GM12878 (cell line): Measurements from ENCODE around the gene H2BK1. TPM values are rescaled to one million over a fixed set of nuclear protein-coding genes. Genes with fewer than 3 reads are reported as not detected.

ENCODE experiments used
- ATAC-seq: fragments of 200-7000 bp; cut with Tn5 transposase; 3 replicates; pipeline ENCODE4 v1.9.1; 2020; ENCODE audit warnings: mild to moderate bottlenecking, moderate library complexity
- BruUV-seq: library from RNA; stranded (reverse); fragments of 400-500 nt; replicated peaks from 2 replicates; lab custom pipeline; 2021; lab: Mats Ljungman, UMichigan
- CTCF ChIA-PET: fragments of 300-600 bp; sonication (Branson Sonifier 250); formaldehyde crosslinking; extraction: SDS; loops from one replicate; lab custom pipeline; 2021; ENCODE audit warnings: inconsistent platforms; lab: Yijun Ruan, JAX
- POLR2A ChIA-PET: fragments of 350-600 bp; formaldehyde crosslinking; extraction: SDS; loops from one replicate; lab custom pipeline; 2021; ENCODE audit warnings: inconsistent platforms; lab: Charles Lee
- RAD21 ChIA-PET: fragments of 300-600 bp; sonication (Branson Sonifier 250); formaldehyde crosslinking; loops from one replicate; lab custom pipeline; 2023; ENCODE audit warnings: antibody characterized with exemption; ENCODE audit not compliant: unreplicated experiment; lab: Charles Lee
- SMC1A ChIA-PET: fragments of 300-600 bp; sonication (Branson Sonifier 250); formaldehyde crosslinking; loops from one replicate; lab custom pipeline; 2023; ENCODE audit not compliant: unreplicated experiment, uncharacterized antibody; lab: Charles Lee
- DNase-seq: peaks from one replicate; pipeline ENCODE4 v3.0.0-alpha.2; 2011; ENCODE audit warnings: low read depth, low spot score
- FAIRE-seq: peaks from 3 replicates; lab custom pipeline; 2011; peaks lifted over from hg19 to GRCh38; lab: Jason Lieb, UNC
- H2AFZ ChIP-seq: 2 replicates; pipeline ENCODE4 v1.6.0; 2011; ENCODE audit warnings: low read depth, low read length, control low read depth; ENCODE audit not compliant: control insufficient read depth
- H3K27ac ChIP-seq: 2 replicates; pipeline ENCODE4 v1.5.1; 2011; ENCODE audit warnings: control low read depth; ENCODE audit not compliant: control insufficient read depth, insufficient read depth
- H3K27me3 ChIP-seq, 2 experiments: replicated peaks in 1 of 2; 2 replicates each; pipeline versions ENCODE4 v1.6.0 to v1.6.1; 2011; ENCODE audit warnings: low read length in 1 of 2; ENCODE audit not compliant: control insufficient read depth in 2 of 2, insufficient read depth in 2 of 2
- H3K36me3 ChIP-seq, 2 experiments: 2 replicates each; pipeline ENCODE4 v1.5.1; 2011; ENCODE audit warnings: low read length in 1 of 2; ENCODE audit not compliant: control insufficient read depth in 2 of 2, insufficient read depth in 2 of 2
- H3K4me1 ChIP-seq: 2 replicates; pipeline ENCODE4 v1.6.1; 2011; ENCODE audit warnings: mild to moderate bottlenecking, low read length, moderate library complexity, mixed read lengths; ENCODE audit not compliant: control insufficient read depth, insufficient read depth
- H3K4me2 ChIP-seq: 2 replicates; pipeline ENCODE4 v1.6.0; 2011; ENCODE audit warnings: control low read depth; ENCODE audit not compliant: control insufficient read depth, insufficient read depth
- H3K4me3 ChIP-seq: fragments of 200-600 bp; sonication (generic); 2 replicates; pipeline ENCODE4 v1.5.1; 2016
- H3K79me2 ChIP-seq: 2 replicates; pipeline ENCODE4 v1.6.0; 2011; ENCODE audit warnings: low read length; ENCODE audit not compliant: control insufficient read depth, insufficient read depth
- H3K9ac ChIP-seq: 2 replicates; pipeline ENCODE4 v1.8.0; 2011; ENCODE audit warnings: low read length, control low read depth, mixed read lengths; ENCODE audit not compliant: control insufficient read depth, insufficient read depth
- H3K9me3 ChIP-seq: replicated peaks from 3 replicates; pipeline ENCODE4 v1.5.1; 2011; ENCODE audit warnings: mild to moderate bottlenecking, low read length; ENCODE audit not compliant: control insufficient read depth, insufficient read depth
- H4K20me1 ChIP-seq: 2 replicates; pipeline ENCODE4 v1.6.0; 2011; ENCODE audit not compliant: control insufficient read depth, insufficient read depth
- BCL3 ChIP-seq: IDR thresholded peaks from 2 replicates; pipeline ENCODE4 v1.6.1; 2011; ENCODE audit warnings: borderline replicate concordance, low read depth, mild to moderate bottlenecking, moderate library complexity, low read length; ENCODE audit not compliant: insufficient read depth, poor library complexity, severe bottlenecking
- CREM ChIP-seq: IDR thresholded peaks from 2 replicates; pipeline ENCODE4 v1.6.1; 2014; ENCODE audit warnings: antibody characterized with exemption, low read depth
- DPF2 ChIP-seq: fragments of 450-650 bp; IDR thresholded peaks from 2 replicates; pipeline ENCODE4 v1.6.1; 2017; ENCODE audit warnings: mild to moderate bottlenecking
- HDGF ChIP-seq: fragments of 450-650 bp; IDR thresholded peaks from 2 replicates; pipeline ENCODE4 v1.6.1; 2016; ENCODE audit warnings: antibody characterized with exemption
- MEF2B ChIP-seq: fragments of 450-650 bp; IDR thresholded peaks from 2 replicates; pipeline ENCODE4 v1.6.1; 2018; ENCODE audit warnings: mild to moderate bottlenecking, moderate library complexity; ENCODE audit not compliant: partially characterized antibody, poor library complexity, severe bottlenecking
- MXI1 ChIP-seq: fragments of 150-350 bp; IDR thresholded peaks from 2 replicates; pipeline ENCODE4 v1.6.1; 2011; ENCODE audit warnings: low read depth, mild to moderate bottlenecking, inconsistent platforms, low read length, improper control_type of control experiment
- POLR2A ChIP-seq: IDR thresholded peaks from 2 replicates; pipeline ENCODE4 v1.6.1; 2011; ENCODE audit warnings: low read depth, mild to moderate bottlenecking, low read length
- SMARCA5 ChIP-seq: fragments of 450-650 bp; IDR thresholded peaks from 2 replicates; pipeline ENCODE4 v1.6.1; 2017; ENCODE audit warnings: mild to moderate bottlenecking
- SMC3 ChIP-seq: IDR thresholded peaks from 2 replicates; pipeline ENCODE4 v1.6.1; 2011; ENCODE audit warnings: low read length, improper control_type of control experiment, borderline replicate concordance
- WRNIP1 ChIP-seq: IDR thresholded peaks from 2 replicates; pipeline ENCODE4 v1.6.1; 2011; ENCODE audit warnings: low read depth, low read length, improper control_type of control experiment, borderline replicate concordance
- YY1 ChIP-seq: IDR thresholded peaks from 2 replicates; pipeline ENCODE4 v1.6.1; 2011; ENCODE audit warnings: low read depth, mild to moderate bottlenecking, low read length
- ZBED1 ChIP-seq: IDR thresholded peaks from 2 replicates; pipeline ENCODE4 v1.6.1; 2016; ENCODE audit warnings: borderline replicate concordance
- ZNF274 ChIP-seq: IDR thresholded peaks from one replicate; pipeline ENCODE4 v1.8.0; 2011; ENCODE audit not compliant: insufficient read length, insufficient read depth
- ZSCAN29 ChIP-seq: fragments of 450-650 bp; IDR thresholded peaks from 2 replicates; pipeline ENCODE4 v1.6.1; 2017; ENCODE audit warnings: mild to moderate bottlenecking, moderate library complexity
- WGBS: methylation state at CpG from one replicate; pipeline ENCODE4 v1.1.6; 2016; ENCODE audit warnings: low lambda C conversion rate; ENCODE audit not compliant: insufficient replicate concordance, insufficient coverage; ENCODE audit errors: missing lambda C conversion rate; 5-methylcytosine and 5-hydroxymethylcytosine counted together
- in situ Hi-C: fragments of 300-500 bp; cut with MboI; formaldehyde crosslinking; loops from 9 replicates; pipeline ENCODE4 v1.14.3; 2018; ENCODE audit warnings: mixed read lengths
- intact Hi-C: fragments of 100-400 bp; cut with micrococcal nuclease; formaldehyde crosslinking; loops from one replicate; pipeline ENCODE4 v1.14.2; 2022; ENCODE audit not compliant: unreplicated experiment
- polyA plus RNA-seq, 11 experiments: library from polyadenylated mRNA; depleted of rRNA in 4 of 11; unstranded in 6 of 11; stranded (reverse) in 5 of 11; fragments of >200 nt; fragmentation: Nextera tagmentation in 4 of 11; fragmentation: Illumina TruSeq in 1 of 11; extraction: Ambion mirVana in 4 of 11; extraction: Trizol in 1 of 11; gene quantifications; 1 replicate in 1 of 11; 2 replicates in 10 of 11; pipeline versions ENCODE4 v1.2.1 to v1.2.3, GENCODE V29; 2011 to 2016; ENCODE audit warnings: inconsistent platforms in 2 of 11, missing spikeins in 2 of 11, low read depth in 1 of 11
- total RNA-seq, 4 experiments: library from RNA; depleted of rRNA in 3 of 4; stranded (reverse); fragments of >200 nt in 3 of 4; fragmentation: Illumina TruSeq in 1 of 4; extraction: Trizol in 1 of 4; gene quantifications; 2 replicates each; pipeline versions ENCODE4 v1.2.1 to v1.2.3, GENCODE V29; 2013 to 2021
- TF ChIP-seq, protein P1 (sequence below): fragments of 450-650 bp; IDR thresholded peaks from 2 replicates; pipeline ENCODE4 v1.6.1; 2017; ENCODE audit warnings: borderline replicate concordance

H2BK1 gene
- total and polyA plus RNA-seq, 10 of the 15 experiments (the other 5 are each of a cell fraction or from before 2014, with no cell fraction given) = 0.54 TPM; not detected in 9

DNA sequence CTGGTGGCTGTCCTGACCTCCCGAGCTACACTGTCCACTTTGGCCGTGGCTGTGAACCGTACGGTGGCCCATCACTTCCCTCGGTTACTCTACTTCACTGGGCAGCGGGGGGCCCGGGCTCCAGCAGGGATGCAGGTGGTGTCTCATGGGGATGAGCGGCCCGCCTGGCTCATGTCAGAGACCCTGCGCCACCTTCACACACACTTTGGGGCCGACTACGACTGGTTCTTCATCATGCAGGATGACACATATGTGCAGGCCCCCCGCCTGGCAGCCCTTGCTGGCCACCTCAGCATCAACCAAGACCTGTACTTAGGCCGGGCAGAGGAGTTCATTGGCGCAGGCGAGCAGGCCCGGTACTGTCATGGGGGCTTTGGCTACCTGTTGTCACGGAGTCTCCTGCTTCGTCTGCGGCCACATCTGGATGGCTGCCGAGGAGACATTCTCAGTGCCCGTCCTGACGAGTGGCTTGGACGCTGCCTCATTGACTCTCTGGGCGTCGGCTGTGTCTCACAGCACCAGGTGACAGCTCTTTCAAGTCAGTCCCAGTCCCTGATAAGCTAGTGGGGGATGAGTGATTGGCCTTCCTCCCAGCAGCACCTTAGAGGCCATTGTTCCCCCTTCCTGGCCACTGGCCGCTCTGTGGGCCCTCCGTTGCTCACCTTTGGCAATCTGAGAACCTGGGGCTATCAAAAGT, 25.0 kb upstream of the H2BK1 start:
- peaks cover 0 to 13% of the 10 kb centered on the region in 2 experiments; a peak in 3 of 4 replicates for H3K36me3 ChIP-seq
- no TSS peak for BruUV-seq
- CTCF ChIA-PET = interaction anchor here (4.8 kb wide), 1 partner anchor 8 kb away, joined by 52 read pairs; no protein-coding TSS in a partner anchor
- ATAC-seq = no peak
- FAIRE-seq = no peak
- H3K4me1 ChIP-seq = peaks cover 5% of the 10 kb centered on the region
- H3K9ac ChIP-seq = no peak overlapping the region
- intact Hi-C loops (no loop called here), in situ Hi-C loops (no loop called here)
- no peak overlapping the region for H3K27ac ChIP-seq
- peak; percentile 49; the same call in 1 of the 2 replicates for TF ChIP-seq POLR2A
- no peak for TF ChIP-seq BCL3
- no peak for TF ChIP-seq MXI1
- POLR2A ChIA-PET = interaction anchor here (0.7 kb wide), 1 partner anchor 8 kb away, joined by 3 read pairs; no protein-coding TSS in a partner anchor
- no peak overlapping the region for H3K4me2 ChIP-seq
- no peaks in the 10 kb centered on the region for H4K20me1 ChIP-seq
- no peak overlapping the region for H3K4me3 ChIP-seq
- peaks cover 35% of the 10 kb centered on the region for H3K79me2 ChIP-seq
- 97% methylated on average over 25 of the region's 28 CpGs for WGBS
- no peaks in the 10 kb centered on the region for H3K27me3 ChIP-seq
- DNase-seq = no peak
- H3K9me3 ChIP-seq = no peaks in the 10 kb centered on the region
- no peak overlapping the region for H2AFZ ChIP-seq
- SMC1A ChIA-PET = interaction anchor here (3.9 kb wide), 1 partner anchor 8 kb away, joined by 20 read pairs; no protein-coding TSS in a partner anchor
- RAD21 ChIA-PET = no interaction called here

DNA sequence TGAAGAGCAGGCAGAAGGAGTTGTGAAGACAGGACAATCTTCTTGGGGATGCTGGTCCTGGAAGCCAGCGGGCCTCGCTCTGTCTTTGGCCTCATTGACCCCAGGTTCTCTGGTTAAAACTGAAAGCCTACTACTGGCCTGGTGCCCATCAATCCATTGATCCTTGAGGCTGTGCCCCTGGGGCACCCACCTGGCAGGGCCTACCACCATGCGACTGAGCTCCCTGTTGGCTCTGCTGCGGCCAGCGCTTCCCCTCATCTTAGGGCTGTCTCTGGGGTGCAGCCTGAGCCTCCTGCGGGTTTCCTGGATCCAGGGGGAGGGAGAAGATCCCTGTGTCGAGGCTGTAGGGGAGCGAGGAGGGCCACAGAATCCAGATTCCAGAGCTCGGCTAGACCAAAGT, 23.5 kb upstream of the H2BK1 start:
- intact Hi-C loops = no loop called here
- Histone ChIP-seq H3K9ac (peak overlapping the region; percentile 98), H3K4me3 (peak overlapping the region; percentile 86)

More for the DNA sequence above, 23.5 kb upstream of the H2BK1 start:
- TF ChIP-seq CREM = no peak
- no peak for TF ChIP-seq SMC3
- TF ChIP-seq, protein P1, sequence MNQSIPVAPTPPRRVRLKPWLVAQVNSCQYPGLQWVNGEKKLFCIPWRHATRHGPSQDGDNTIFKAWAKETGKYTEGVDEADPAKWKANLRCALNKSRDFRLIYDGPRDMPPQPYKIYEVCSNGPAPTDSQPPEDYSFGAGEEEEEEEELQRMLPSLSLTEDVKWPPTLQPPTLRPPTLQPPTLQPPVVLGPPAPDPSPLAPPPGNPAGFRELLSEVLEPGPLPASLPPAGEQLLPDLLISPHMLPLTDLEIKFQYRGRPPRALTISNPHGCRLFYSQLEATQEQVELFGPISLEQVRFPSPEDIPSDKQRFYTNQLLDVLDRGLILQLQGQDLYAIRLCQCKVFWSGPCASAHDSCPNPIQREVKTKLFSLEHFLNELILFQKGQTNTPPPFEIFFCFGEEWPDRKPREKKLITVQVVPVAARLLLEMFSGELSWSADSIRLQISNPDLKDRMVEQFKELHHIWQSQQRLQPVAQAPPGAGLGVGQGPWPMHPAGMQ = no peak
- no peak for TF ChIP-seq ZSCAN29
- no peak for TF ChIP-seq SMARCA5
- no peak for TF ChIP-seq ZNF274
- TF ChIP-seq ZBED1 = no peak
- no peak for TF ChIP-seq MXI1
- TF ChIP-seq WRNIP1 = no peak
- no peak for TF ChIP-seq DPF2
- no peak for TF ChIP-seq MEF2B
- no peak for TF ChIP-seq HDGF
- no peak for TF ChIP-seq YY1
- ChIA-PET CTCF (interaction anchor here (1.2 to 4.8 kb wide), 3 partner anchors 10 to 206 kb away, joined by 3 to 52 read pairs (median 4); partner anchors contain the start of gene ABCB8), POLR2A (no interaction called here), RAD21 (no interaction called here), SMC1A (interaction anchor here (3.9 kb wide), 1 partner anchor 9 kb away, joined by 20 read pairs; no protein-coding TSS in a partner anchor)
- H4K20me1 ChIP-seq = no peaks in the 10 kb centered on the region
- H2AFZ ChIP-seq = no peak overlapping the region
- FAIRE-seq (no peak), DNase-seq (no peak), ATAC-seq (no peak)
- no TSS peak for BruUV-seq
- H3K27ac ChIP-seq = peak overlapping the region; percentile 88
- peaks cover 35% of the 10 kb centered on the region for H3K79me2 ChIP-seq
- H3K27me3 ChIP-seq = no peaks in the 10 kb centered on the region
- peaks cover 0 to 11% of the 10 kb centered on the region in 2 experiments; a peak in 3 of 4 replicates for H3K36me3 ChIP-seq
- in situ Hi-C loops = no loop called here
- peaks cover 5% of the 10 kb centered on the region; the same call in 1 of the 2 replicates for H3K4me1 ChIP-seq
- H3K4me2 ChIP-seq = peak overlapping the region; percentile 79
- H3K9me3 ChIP-seq = no peaks in the 10 kb centered on the region
- WGBS = 85% methylated on average over 9 of the region's 9 CpGs
